HepG2 (cell line): Measurements from ENCODE around the gene NRN1L. TPM values are rescaled to one million over a fixed set of nuclear protein-coding genes. Genes with fewer than 3 reads are reported as not detected.

Experiments
- ARHGAP35 ChIP-seq: sonication (generic); formaldehyde crosslinking; IDR thresholded peaks from 2 replicates; pipeline ENCODE4 v1.9.0; 2022; ENCODE audit warnings: mild to moderate bottlenecking, inconsistent platforms, moderate library complexity, missing genetic modification reagents, borderline replicate concordance
- ARID3A ChIP-seq: IDR thresholded peaks from 2 replicates; pipeline ENCODE4 v1.6.1; 2012; ENCODE audit warnings: low read depth, low read length, improper control_type of control experiment
- CHCHD3 ChIP-seq: sonication (generic); formaldehyde crosslinking; IDR thresholded peaks from 2 replicates; pipeline ENCODE4 v1.8.0; 2022; ENCODE audit warnings: mild to moderate bottlenecking, missing genetic modification reagents, moderate library complexity
- FOXO1 ChIP-seq: sonication (generic); formaldehyde crosslinking; IDR thresholded peaks from 2 replicates; pipeline ENCODE4 v1.4.0; 2020; ENCODE audit warnings: missing genetic modification reagents
- HBP1 ChIP-seq: IDR thresholded peaks from 2 replicates; pipeline ENCODE4 v1.6.1; 2016; ENCODE audit warnings: low read depth, control low read depth
- HNF1A ChIP-seq, 2 experiments: sonication (generic) in 1 of 2; formaldehyde crosslinking in 1 of 2; IDR thresholded peaks; 2 replicates each; pipeline versions ENCODE4 v1.4.0 to v1.6.1; 2016 to 2020; ENCODE audit warnings: borderline replicate concordance in 1 of 2, low read depth in 1 of 2, mild to moderate bottlenecking in 1 of 2, missing genetic modification reagents in 1 of 2
- JUNB ChIP-seq: sonication (generic); formaldehyde crosslinking; IDR thresholded peaks from 2 replicates; pipeline ENCODE4 v1.8.0; 2022; ENCODE audit warnings: missing genetic modification reagents, mild to moderate bottlenecking, borderline replicate concordance
- MAFK ChIP-seq, 2 experiments: IDR thresholded peaks in 1 of 2; conservative IDR thresholded peaks in 1 of 2; 2 replicates each; pipeline ENCODE4 v1.6.1; 2011; ENCODE audit warnings: improper control_type of control experiment in 2 of 2, low read length in 2 of 2
- MYNN ChIP-seq: sonication (generic); formaldehyde crosslinking; IDR thresholded peaks from 2 replicates; pipeline ENCODE4 v1.4.0; 2020; ENCODE audit warnings: mild to moderate bottlenecking, low read depth, missing genetic modification reagents
- POLR2AphosphoS5 ChIP-seq: IDR thresholded peaks from 2 replicates; pipeline ENCODE4 v1.6.1; 2012; ENCODE audit warnings: low read depth, low read length
- RBM39 ChIP-seq: fragments of 200-400 bp; formaldehyde crosslinking; IDR thresholded peaks from one replicate; pipeline ENCODE4 v1.6.1; 2018; ENCODE audit warnings: antibody characterized with exemption, mild to moderate bottlenecking, low read depth, low read length; ENCODE audit not compliant: poor library complexity, severe bottlenecking
- SNAPC2 ChIP-seq: sonication (generic); formaldehyde crosslinking; IDR thresholded peaks from 2 replicates; pipeline ENCODE4 v1.8.1; 2022; ENCODE audit warnings: mild to moderate bottlenecking, missing genetic modification reagents
- TCF7L2 ChIP-seq: IDR thresholded peaks from 2 replicates; pipeline ENCODE4 v1.6.1; 2011; ENCODE audit warnings: mild to moderate bottlenecking, low read depth, low read length, moderate library complexity
- ZGPAT ChIP-seq: IDR thresholded peaks from 2 replicates; pipeline ENCODE4 v1.6.1; 2016; ENCODE audit warnings: mild to moderate bottlenecking
- ZNF138 ChIP-seq: sonication (generic); formaldehyde crosslinking; IDR thresholded peaks from 2 replicates; pipeline ENCODE4 v1.5.0; 2020; ENCODE audit warnings: mild to moderate bottlenecking, low read depth, missing genetic modification reagents
- ZNF33B ChIP-seq: sonication (generic); formaldehyde crosslinking; IDR thresholded peaks from 2 replicates; pipeline ENCODE4 v1.5.1; 2020; ENCODE audit warnings: mild to moderate bottlenecking, missing genetic modification reagents
- ZNF446 ChIP-seq: sonication (generic); formaldehyde crosslinking; IDR thresholded peaks from 2 replicates; pipeline ENCODE4 v1.5.0; 2020; ENCODE audit warnings: mild to moderate bottlenecking, missing genetic modification reagents
- ZNF547 ChIP-seq: sonication (generic); formaldehyde crosslinking; IDR thresholded peaks from 2 replicates; pipeline ENCODE4 v1.5.1; 2020; ENCODE audit warnings: mild to moderate bottlenecking, missing genetic modification reagents
- ZSCAN20 ChIP-seq: sonication (generic); formaldehyde crosslinking; IDR thresholded peaks from 2 replicates; pipeline ENCODE4 v1.4.0; 2020; ENCODE audit warnings: missing genetic modification reagents, mild to moderate bottlenecking, borderline replicate concordance
- polyA plus RNA-seq, 8 experiments: library from polyadenylated mRNA; depleted of rRNA in 3 of 8; stranded (reverse) in 7 of 8; unstranded in 1 of 8; fragments of >200 nt; fragmentation: Illumina TruSeq in 4 of 8; extraction: Trizol in 4 of 8; gene quantifications; 2 replicates each; pipeline versions ENCODE4 v1.2.1 to v1.2.3, GENCODE V29; 2011 to 2016; ENCODE audit warnings: low read depth in 4 of 8, missing spikeins in 1 of 8, mixed read lengths in 1 of 8; ENCODE audit not compliant: insufficient read depth in 1 of 8
- total RNA-seq, 5 experiments: library from RNA; depleted of rRNA; stranded (reverse); fragments of >200 nt; fragmentation: Illumina TruSeq; extraction: Trizol; gene quantifications; 2 replicates each; pipeline ENCODE4 v1.2.3, GENCODE V29; 2016; ENCODE audit warnings: low read depth in 1 of 5

The NRN1L gene
- total and polyA plus RNA-seq, 2 of the 13 experiments (the other 11 are each of a cell fraction or from before 2014, with no cell fraction given): 0.53 to 1.2 TPM

- TF ChIP-seq ZNF33B (no peak), TCF7L2 (no peak), ZSCAN20 (peak; percentile 88), ARID3A (no peak), HBP1 (CRISPR knock-in tag) (no peak; the same call in 1 of the 2 replicates), ZNF547 (CRISPR knock-in tag) (no peak), MYNN (no peak), MAFK (conservative IDR thresholded peaks at IDR 0.05 in 1 of 2, IDR thresholded peaks at IDR 0.05 in 1 of 2; ENCODE audit: low read length in 2 of 2) (no peak), CHCHD3 (CRISPR knock-in tag) (peak; percentile 94; the same call in 1 of the 2 replicates), FOXO1 (no peak; the same call in 1 of the 2 replicates), ZNF446 (CRISPR knock-in tag) (no peak), ZNF138 (CRISPR knock-in tag) (peak; percentile 50; the same call in 1 of the 2 replicates), ZGPAT (no peak), ARHGAP35 (CRISPR knock-in tag) (peak; percentile 79; the same call in 1 of the 2 replicates), HNF1A (IDR thresholded peaks at IDR 0.05; ENCODE audit: low read depth) (no peak), HNF1A (CRISPR knock-in tag; IDR thresholded peaks at IDR 0.05; ENCODE audit: borderline replicate concordance) (peak; percentile 48), POLR2AphosphoS5 (peak; percentile 79), RBM39 (peak; percentile 77), SNAPC2 (CRISPR knock-in tag) (no peak), JUNB (no peak)
These were observed 8.4 kb downstream of the NRN1L start, which contains the start of gene PSKH1 (continued) for GRCh38 chr16:67892899-67893742.
